VCaP (cell line): ENCODE results near the gene CA5B.
"Not testable (repeated sequence)": the region's sequence is repeated elsewhere in the genome, so short reads cannot be mapped to it uniquely, and the experiment has no call there.

ENCODE experiments used
- H3K27ac ChIP-seq: fragments of 450-650 bp; 2 replicates; pipeline ENCODE4 v1.5.1; 2017
- TF ChIP-seq, protein P1 (sequence below): fragments of 450-650 bp; conservative IDR thresholded peaks from 2 replicates; pipeline ENCODE4 v1.5.1; 2017; ENCODE audit warnings: mild to moderate bottlenecking, moderate library complexity

The CA5B gene

DNA sequence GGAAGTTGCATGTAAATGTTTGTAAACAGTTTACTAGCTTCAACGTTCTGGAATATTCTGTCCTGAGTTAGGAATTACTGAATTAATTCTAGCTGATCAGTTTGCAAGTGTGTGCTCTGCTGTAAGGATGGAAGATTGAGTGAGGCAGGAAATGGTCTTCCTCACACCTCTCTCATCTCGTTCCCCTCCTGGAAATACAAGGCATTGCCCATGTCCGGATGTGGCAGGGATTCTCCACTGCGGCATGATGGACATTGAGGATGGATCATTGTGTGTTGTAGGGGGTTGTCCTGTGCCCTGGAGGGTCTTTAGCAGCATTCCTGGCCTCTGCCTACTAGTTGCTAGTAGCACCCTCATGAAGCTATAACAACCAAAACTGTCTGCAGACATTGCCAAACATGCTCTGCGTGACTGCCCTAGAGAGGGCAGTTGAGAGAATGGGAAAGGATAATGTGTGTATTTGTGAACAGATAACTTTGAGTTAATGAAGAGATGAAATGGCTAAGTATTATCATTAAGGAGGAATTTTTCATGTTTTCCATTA lies 12.6 kb downstream of the CA5B start:
- TF ChIP-seq, protein P1, sequence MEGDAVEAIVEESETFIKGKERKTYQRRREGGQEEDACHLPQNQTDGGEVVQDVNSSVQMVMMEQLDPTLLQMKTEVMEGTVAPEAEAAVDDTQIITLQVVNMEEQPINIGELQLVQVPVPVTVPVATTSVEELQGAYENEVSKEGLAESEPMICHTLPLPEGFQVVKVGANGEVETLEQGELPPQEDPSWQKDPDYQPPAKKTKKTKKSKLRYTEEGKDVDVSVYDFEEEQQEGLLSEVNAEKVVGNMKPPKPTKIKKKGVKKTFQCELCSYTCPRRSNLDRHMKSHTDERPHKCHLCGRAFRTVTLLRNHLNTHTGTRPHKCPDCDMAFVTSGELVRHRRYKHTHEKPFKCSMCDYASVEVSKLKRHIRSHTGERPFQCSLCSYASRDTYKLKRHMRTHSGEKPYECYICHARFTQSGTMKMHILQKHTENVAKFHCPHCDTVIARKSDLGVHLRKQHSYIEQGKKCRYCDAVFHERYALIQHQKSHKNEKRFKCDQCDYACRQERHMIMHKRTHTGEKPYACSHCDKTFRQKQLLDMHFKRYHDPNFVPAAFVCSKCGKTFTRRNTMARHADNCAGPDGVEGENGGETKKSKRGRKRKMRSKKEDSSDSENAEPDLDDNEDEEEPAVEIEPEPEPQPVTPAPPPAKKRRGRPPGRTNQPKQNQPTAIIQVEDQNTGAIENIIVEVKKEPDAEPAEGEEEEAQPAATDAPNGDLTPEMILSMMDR = no peak
- peak overlapping the region; percentile 88 for H3K27ac ChIP-seq

DNA sequence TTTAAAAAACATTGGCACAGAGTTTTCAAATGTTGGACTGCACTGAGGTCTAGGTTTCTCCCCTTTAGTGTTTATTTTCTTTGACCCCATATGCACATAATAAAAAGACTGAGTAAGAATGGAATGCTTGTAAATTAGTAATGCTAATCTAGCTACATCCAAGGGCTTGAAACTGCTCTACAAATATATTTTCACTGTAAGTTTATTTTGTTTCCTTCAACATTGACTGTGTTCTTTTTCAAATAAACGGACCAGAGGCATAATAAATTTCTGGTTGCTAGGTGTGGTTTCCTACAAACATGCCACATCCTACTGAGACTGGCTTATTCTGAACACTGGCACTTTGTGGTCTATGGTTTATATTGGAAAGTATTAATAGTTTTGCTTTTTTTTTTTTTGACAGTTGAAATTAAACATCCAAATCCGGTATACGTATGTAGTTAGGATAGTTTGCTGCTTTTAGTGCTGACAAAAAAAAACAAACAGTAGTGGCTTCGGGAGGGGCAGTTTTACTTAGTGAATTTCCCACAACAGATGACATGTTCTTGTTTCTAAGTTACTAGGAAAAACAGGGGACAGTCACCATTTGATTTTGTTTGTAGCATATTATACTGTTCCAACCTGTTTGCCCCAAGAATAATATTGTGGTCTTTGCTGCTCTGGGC lies 13.2 kb downstream of the CA5B start:
- TF ChIP-seq, protein P1 = no peak
- peak overlapping the region; percentile 88 for H3K27ac ChIP-seq

DNA sequence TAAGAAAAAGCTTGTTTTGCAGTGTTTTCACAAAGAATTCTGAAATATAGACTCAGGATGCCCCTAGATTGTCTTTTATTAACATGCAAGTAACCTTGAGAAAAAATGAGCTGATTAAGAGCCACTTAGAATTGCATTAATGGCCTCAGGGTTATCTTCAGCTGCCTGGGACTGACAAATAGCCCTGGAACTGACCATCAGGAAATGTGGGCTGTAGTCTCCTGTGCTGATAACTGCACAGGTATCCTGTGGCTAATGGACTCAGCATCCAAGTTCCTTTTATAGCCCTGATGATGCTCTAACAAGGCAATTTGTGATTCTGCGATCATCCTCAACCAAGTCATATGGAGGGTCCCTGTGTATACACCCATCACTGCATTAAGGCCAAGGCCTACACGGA lies 17.0 kb downstream of the CA5B start:
- H3K27ac ChIP-seq = peak overlapping the region; percentile 88
- TF ChIP-seq, protein P1 = no peak

DNA sequence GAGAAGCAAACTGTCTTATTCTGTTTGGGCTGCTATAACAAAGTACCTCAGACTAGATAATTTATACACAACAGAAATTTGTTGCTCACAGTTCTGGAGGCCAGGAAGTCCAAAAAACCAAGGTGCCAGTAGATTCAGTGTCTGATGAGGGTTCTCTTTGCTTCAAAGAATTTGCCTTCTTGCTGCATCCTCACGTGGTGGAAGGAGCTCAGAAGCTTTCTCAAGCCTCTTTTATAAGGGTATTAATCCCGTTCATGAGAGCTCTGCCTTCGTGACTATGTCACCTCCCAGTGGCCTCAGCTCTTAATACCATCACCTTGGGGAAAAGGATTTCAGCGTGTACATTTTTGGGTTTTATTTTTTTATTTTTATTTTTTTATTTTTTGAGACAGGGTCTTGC lies 20.1 kb downstream of the CA5B start:
- TF ChIP-seq, protein P1 = peak; percentile 26; the same call in 1 of the 2 replicates

DNA sequence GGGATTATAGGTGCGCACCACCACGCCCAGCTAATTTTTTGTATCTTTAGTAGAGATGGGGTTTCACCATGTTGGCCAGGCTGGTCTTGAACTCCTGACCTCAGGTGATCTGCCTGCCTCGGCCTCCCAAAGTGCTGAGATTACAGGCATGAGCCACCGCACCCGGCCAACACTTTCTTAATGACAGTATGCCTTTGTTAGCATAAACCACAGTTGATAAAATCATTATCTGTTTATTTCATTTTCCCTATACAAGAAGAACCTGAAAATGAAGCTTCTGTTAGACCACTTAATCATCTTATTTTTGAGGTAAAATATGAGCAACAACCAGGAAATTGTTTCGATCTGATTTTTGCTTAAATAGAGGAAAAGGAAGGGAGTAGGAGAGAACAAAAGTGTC lies 21.8 kb downstream of the CA5B start:
- H3K27ac ChIP-seq = not testable (repeated sequence)

More for the DNA sequence above, 20.1 kb downstream of the CA5B start:
- no peak overlapping the region for H3K27ac ChIP-seq

DNA sequence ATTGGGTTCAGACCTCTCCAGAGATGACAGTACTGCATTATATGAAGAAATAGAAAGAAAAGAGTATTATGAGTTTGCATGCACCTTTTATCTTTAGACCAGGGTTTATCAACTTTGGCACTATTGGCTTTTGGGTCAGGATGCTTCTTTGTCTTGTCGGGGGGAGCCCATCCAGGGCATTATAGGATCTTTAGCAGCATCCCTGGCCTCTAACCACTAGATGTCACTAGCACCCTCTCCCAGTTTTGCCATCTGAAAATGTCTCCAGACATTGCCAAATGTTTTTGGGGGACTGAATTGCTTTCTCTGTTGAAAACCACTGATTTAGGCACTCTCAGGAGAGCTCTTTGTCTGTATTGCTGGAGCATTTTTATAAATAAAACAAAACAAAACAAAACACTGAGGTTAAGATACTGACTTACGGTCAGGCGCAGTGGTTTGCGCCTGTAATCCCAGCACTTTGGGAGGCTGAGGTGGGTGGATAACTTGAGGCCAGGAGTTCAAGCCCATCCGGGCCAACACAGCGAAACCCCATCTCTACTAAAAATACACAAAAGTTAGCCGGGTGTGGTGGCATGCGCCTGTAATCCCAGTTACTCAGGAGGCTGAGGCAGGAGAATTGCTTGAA lies 23.6 kb downstream of the CA5B start:
- TF ChIP-seq, protein P1 = peak; percentile 87
- no peak overlapping the region for H3K27ac ChIP-seq

DNA sequence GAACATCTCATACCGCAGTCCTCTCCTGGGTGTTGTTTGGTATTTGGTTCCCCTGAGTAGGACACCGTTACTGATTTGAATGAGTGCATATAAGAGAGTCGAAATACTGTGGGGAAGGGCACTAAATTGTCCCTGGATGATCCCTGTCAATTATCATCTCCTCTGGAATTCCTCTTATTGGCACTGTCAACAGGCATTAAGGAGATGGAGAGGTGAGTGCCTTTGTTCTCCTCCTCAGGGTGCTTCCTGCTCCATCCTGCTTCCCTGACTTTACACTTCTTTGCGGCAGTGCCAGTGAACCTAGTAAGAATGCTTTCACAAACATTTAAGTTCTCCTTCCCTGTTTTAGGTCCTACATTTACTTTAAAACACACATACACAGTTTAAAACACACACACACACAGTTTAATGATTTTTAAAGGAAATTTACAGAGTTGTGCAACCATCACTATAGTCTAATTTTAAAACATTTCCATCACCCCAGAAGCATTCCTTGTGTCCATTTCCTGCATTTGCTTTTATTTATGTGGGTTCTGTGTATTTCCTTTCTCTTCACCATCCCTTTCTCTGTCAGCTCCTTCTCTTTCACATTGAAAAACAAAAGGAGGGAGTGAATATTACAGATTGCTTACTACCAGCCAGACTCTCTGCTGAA lies 31.4 kb downstream of the CA5B start:
- TF ChIP-seq, protein P1 = no peak
- no peak overlapping the region for H3K27ac ChIP-seq
